Measurements from ENCODE around the gene FOXP1.

DNA sequence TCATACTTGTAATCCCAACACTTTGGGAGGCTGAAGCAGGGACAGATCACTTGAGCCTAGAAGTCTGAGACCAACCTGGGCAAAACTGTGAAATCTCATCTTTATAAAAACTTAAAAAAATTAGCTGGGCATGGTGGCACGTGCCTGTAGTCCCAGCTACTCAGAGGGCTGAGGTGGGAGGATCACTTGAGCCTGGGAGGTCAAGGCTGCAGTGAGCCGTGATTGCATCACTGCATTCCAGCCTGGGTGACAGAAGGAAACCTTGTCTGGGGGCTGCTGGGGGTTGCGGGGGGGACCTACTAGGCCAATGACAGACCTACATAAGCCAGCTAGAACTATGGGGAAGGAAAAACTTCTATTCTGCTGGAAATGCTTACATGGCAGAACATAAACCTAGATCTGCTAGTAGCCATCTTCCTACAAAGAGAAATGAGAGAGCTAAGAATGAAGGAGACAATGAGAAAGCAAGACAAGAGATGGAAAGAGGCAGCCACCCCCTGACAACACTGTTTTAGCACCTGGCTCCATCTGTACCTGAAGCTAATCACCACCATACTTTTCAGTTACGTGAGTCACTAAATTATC lies 23.9 kb downstream of the FOXP1 start:
- TF ChIP-seq, protein P1, sequence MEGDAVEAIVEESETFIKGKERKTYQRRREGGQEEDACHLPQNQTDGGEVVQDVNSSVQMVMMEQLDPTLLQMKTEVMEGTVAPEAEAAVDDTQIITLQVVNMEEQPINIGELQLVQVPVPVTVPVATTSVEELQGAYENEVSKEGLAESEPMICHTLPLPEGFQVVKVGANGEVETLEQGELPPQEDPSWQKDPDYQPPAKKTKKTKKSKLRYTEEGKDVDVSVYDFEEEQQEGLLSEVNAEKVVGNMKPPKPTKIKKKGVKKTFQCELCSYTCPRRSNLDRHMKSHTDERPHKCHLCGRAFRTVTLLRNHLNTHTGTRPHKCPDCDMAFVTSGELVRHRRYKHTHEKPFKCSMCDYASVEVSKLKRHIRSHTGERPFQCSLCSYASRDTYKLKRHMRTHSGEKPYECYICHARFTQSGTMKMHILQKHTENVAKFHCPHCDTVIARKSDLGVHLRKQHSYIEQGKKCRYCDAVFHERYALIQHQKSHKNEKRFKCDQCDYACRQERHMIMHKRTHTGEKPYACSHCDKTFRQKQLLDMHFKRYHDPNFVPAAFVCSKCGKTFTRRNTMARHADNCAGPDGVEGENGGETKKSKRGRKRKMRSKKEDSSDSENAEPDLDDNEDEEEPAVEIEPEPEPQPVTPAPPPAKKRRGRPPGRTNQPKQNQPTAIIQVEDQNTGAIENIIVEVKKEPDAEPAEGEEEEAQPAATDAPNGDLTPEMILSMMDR (IDR thresholded peaks at IDR 0.05; ENCODE audit: poor library complexity), result no peak
- TF ChIP-seq EZH2 (IDR thresholded peaks at IDR 0.05; ENCODE audit: borderline replicate concordance) (no peak), EZH2phosphoT487 (IDR thresholded peaks at IDR 0.05; ENCODE audit: low read depth, severe bottlenecking, unreplicated experiment) (no peak)
